Placental pericyte (primary cell): ENCODE data around the gene RNF157. TPM values are rescaled to one million over a fixed set of nuclear protein-coding genes. Genes with fewer than 3 reads are reported as not detected.

ENCODE experiments used
- small RNA-seq: library from RNA; depleted of rRNA; stranded (forward); fragments of <200 nt; gene quantifications from one replicate; pipeline ENCODE3, GENCODE V24; 2012; ENCODE audit warnings: low replicate concordance
- total RNA-seq: library from RNA; depleted of rRNA; stranded (reverse); fragments of >200 nt; gene quantifications from 2 replicates; pipeline ENCODE4 v1.2.3, GENCODE V29; 2012

Gene RNF157
- total RNA-seq = 0.44 and 5.2 TPM in 2 replicates

DNA sequence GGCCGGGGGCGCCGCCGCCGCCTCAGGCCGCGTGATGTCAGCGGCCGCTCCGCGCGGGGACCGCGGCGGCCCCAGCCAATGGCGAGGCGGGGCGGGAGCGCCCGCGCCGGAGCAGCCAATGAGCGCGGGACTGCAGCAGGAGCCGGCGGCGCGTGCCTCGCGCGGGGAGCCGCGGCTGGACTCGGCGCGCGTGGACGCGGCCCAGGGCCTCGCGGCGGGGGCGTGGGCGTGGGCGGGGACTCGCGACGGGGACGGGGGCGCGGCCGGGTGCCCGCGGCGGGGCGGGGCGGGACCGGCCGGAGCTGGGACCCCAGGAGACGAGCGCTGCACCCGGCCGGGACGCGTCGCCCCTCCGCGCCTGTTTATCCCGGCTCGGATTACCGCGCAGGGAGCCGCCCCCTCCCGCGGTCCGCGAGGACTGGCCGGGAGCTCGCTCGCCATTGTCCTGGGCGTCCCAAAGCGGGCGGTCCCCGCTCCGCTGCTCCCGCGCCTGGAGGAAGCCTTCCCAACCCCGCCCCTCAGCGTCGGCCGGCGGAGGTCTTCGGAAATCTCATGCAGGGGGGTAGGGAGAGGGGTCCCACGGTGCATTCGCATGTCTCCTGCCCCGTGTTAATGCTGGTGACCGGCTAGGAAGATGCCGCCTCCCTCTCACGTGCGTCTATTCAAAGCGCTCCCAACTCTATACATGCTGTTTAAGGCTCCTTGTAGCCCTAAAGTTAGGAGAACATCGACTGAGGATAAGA is at the start of gene RNF157:
TSS of gene RNF157 (minus strand) at position 33 of the 743 bp plus-strand sequence. CDS start 253 bp downstream, outside the sequence.

GRCh38 chr17:76264755-76265623 is 24.7 kb upstream of the RNF157 start, which contains the start of gene UBALD2:
UBALD2 (plus strand) TSS chr17:76265348; CDS start chr17:76265506, 158 bp downstream.

DNA sequence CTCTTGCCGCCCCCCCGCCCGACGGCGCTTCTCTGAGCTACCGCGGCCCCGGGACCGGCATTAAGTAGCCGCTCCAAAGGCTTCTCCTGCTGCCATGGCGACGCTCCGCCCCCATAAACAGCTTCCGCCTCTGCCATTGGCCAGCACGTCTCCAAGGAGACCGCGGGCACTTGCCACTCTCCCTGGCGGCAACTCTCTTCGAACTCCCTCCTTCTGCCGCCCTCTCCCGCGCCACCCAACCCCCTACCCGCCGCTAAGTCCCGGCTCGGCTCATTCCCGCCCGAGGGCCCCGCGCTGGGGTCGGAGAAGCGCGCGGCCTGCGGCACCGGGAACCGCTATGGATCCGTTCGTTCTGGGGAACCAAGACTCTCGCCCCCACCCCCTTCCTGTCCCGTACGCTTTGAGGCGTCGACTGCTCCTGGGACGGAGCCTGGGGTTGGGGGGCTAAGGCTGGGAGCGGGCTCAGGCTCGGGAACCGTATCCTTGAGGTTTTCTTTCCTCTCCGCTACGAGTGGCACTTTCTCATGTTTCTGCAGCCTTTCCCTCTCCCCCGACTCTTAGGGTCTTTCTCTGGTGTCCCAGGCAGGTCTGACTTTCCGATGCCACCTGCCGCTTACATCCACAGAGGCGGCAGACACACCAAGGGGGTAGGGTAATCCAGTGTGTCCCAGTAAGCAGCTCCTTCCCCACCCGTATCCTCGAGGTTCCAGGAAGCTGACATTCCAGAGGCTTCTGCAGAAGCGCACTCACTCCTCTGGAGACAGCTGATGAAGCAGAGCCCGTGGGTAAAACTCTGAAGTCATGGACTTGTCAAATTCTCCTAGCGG is 98.9 kb downstream of the RNF157 start, which contains the start of gene FOXJ1:
TSS of gene FOXJ1 (minus strand) at position 34 of the 827 bp plus-strand sequence. CDS start 850 bp downstream, outside the sequence.

GRCh38 chr17:76103274-76104139 is 136.8 kb downstream of the RNF157 start, which contains the start of gene EXOC7:
EXOC7 (minus strand) TSS chr17:76103787; CDS start chr17:76103692, 95 bp downstream.

Small RNAs within 50 kb of the gene (small RNA-seq; reads per million reads assigned to genes)
- gene ATP5MGP6 (not detected), gene MIR6868 (0.23 reads per million)

Other genes with a start within 250 kb of the RNF157 start
- gene CDK3, start 239.6 kb downstream of the RNF157 start, total RNA-seq = 0.66 and 1.9 TPM in 2 replicates
- 0.29 TPM in 1 of 2 replicates, not detected in the other for gene EVPL, start 213.2 kb downstream of the RNF157 start, total RNA-seq
- 36.9 and 48.4 TPM in 2 replicates for gene SRP68, start 168.0 kb downstream of the RNF157 start, total RNA-seq
- 0.14 and 0.22 TPM in 2 replicates for gene GALR2, start 165.7 kb downstream of the RNF157 start, total RNA-seq
- not detected in 2 replicates for gene ZACN, start 161.3 kb downstream of the RNF157 start, total RNA-seq
- gene EXOC7, start 136.7 kb downstream of the RNF157 start, total RNA-seq = 96.9 and 131 TPM in 2 replicates
- gene FOXJ1, start 99.2 kb downstream of the RNF157 start, total RNA-seq = not detected in 2 replicates
- gene UBALD2, start 24.9 kb upstream of the RNF157 start, total RNA-seq = 5.7 and 12.0 TPM in 2 replicates
- 1.8 and 3.4 TPM in 2 replicates for gene QRICH2, start 67.8 kb upstream of the RNF157 start, total RNA-seq
- 46.0 and 53.0 TPM in 2 replicates for gene PRPSAP1, start 113.4 kb upstream of the RNF157 start, total RNA-seq
- 30.9 and 205 TPM in 2 replicates for gene SPHK1, start 144.1 kb upstream of the RNF157 start, total RNA-seq
- gene UBE2O, start 212.7 kb upstream of the RNF157 start, total RNA-seq = 24.9 and 30.1 TPM in 2 replicates
- not detected in 2 replicates for gene AANAT, start 227.1 kb upstream of the RNF157 start, total RNA-seq